HCT116 (cell line): Measurements from ENCODE around the gene DENND1A.

Experiments used
- CBX3 ChIP-seq: IDR thresholded peaks from 2 replicates; pipeline ENCODE4 v1.6.1; 2012; ENCODE audit warnings: low read depth
- CEBPB ChIP-seq: IDR thresholded peaks from 2 replicates; pipeline ENCODE4 v1.6.1; 2012; ENCODE audit warnings: low read depth
- CTCF ChIP-seq, 3 experiments: fragments of 200-600 bp in 1 of 3; sonication (generic) in 1 of 3; IDR thresholded peaks in 2 of 3; conservative IDR thresholded peaks in 1 of 3; 2 replicates each; pipeline ENCODE4 v1.5.1; 2012 to 2017; ENCODE audit warnings: low read depth in 2 of 3, low read length in 2 of 3, antibody characterized with exemption in 1 of 3, borderline replicate concordance in 1 of 3, control low read depth in 1 of 3, mild to moderate bottlenecking in 1 of 3, mixed read lengths in 1 of 3, mixed run types in 1 of 3, moderate library complexity in 1 of 3; ENCODE audit not compliant: insufficient read depth in 1 of 3
- EZH2 ChIP-seq: fragments of 200-600 bp; sonication (generic); IDR thresholded peaks from 2 replicates; pipeline ENCODE4 v1.6.1; 2017; ENCODE audit warnings: antibody characterized with exemption, mixed run types
- EZH2phosphoT487 ChIP-seq: fragments of 200-600 bp; IDR thresholded peaks from 2 replicates; pipeline ENCODE4 v1.6.1; 2018; ENCODE audit warnings: antibody characterized with exemption, borderline replicate concordance
- POLR2A ChIP-seq: IDR thresholded peaks from 2 replicates; pipeline ENCODE4 v1.7.0; 2011; ENCODE audit warnings: borderline replicate concordance; ENCODE audit not compliant: insufficient read depth, insufficient read length; ENCODE audit errors: extremely low read depth
- POLR2AphosphoS5 ChIP-seq: IDR thresholded peaks from 2 replicates; pipeline ENCODE4 v1.6.1; 2011; ENCODE audit warnings: mild to moderate bottlenecking, low read depth, low read length, moderate library complexity
- SIN3A ChIP-seq: IDR thresholded peaks from 2 replicates; pipeline ENCODE4 v1.6.1; 2012; ENCODE audit warnings: low read depth
- YY1 ChIP-seq: IDR thresholded peaks from 2 replicates; pipeline ENCODE4 v1.6.1; 2011; ENCODE audit warnings: low read length, low read depth, moderate library complexity, mild to moderate bottlenecking; ENCODE audit not compliant: insufficient replicate concordance; ENCODE audit errors: extremely low read depth
- ZBTB33 ChIP-seq: IDR thresholded peaks from 2 replicates; pipeline ENCODE4 v1.6.1; 2011; ENCODE audit warnings: mild to moderate bottlenecking, low read length, moderate library complexity; ENCODE audit not compliant: insufficient replicate concordance; ENCODE audit errors: extremely low read depth
- TF ChIP-seq, protein P1 (sequence below): IDR thresholded peaks from 2 replicates; pipeline ENCODE4 v1.6.1; 2012; ENCODE audit warnings: low read depth
- TF ChIP-seq, protein P2 (sequence below): IDR thresholded peaks from 2 replicates; pipeline ENCODE4 v1.6.1; 2012
- TF ChIP-seq, protein P3 (sequence below): IDR thresholded peaks from 2 replicates; pipeline ENCODE4 v1.6.1; 2012

DNA sequence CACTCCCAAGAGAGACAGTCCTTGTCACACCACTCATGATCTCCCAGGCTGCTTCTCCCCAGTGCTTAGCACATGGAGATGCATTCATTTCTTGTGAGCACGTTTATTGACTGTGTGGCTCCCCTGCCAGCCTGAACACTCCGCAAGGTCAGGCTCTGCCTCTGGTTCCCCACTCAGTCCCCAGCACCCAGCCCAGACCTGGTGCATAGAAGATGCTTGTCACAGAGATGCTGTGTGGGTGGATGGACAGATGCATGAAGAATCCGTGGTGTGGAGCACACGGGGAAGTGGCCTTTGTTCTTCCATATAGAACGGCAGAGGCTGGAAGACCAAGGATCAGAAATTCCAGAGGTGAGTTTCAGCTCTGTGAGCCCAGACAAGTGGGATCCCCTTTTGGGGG lies 587.7 kb downstream of the DENND1A start:
- TF ChIP-seq ZBTB33 (no peak), POLR2A (no peak), CTCF (IDR thresholded peaks at IDR 0.05 in 2 of 3, conservative IDR thresholded peaks at IDR 0.05 in 1 of 3; ENCODE audit: borderline replicate concordance in 1 of 3, insufficient read depth in 1 of 3, low read depth in 2 of 3, low read length in 2 of 3) (no peak), EZH2phosphoT487 (no peak), CEBPB (no peak), EZH2 (no peak), POLR2AphosphoS5 (no peak), SIN3A (no peak), YY1 (no peak), CBX3 (no peak)
- TF ChIP-seq, protein P1, sequence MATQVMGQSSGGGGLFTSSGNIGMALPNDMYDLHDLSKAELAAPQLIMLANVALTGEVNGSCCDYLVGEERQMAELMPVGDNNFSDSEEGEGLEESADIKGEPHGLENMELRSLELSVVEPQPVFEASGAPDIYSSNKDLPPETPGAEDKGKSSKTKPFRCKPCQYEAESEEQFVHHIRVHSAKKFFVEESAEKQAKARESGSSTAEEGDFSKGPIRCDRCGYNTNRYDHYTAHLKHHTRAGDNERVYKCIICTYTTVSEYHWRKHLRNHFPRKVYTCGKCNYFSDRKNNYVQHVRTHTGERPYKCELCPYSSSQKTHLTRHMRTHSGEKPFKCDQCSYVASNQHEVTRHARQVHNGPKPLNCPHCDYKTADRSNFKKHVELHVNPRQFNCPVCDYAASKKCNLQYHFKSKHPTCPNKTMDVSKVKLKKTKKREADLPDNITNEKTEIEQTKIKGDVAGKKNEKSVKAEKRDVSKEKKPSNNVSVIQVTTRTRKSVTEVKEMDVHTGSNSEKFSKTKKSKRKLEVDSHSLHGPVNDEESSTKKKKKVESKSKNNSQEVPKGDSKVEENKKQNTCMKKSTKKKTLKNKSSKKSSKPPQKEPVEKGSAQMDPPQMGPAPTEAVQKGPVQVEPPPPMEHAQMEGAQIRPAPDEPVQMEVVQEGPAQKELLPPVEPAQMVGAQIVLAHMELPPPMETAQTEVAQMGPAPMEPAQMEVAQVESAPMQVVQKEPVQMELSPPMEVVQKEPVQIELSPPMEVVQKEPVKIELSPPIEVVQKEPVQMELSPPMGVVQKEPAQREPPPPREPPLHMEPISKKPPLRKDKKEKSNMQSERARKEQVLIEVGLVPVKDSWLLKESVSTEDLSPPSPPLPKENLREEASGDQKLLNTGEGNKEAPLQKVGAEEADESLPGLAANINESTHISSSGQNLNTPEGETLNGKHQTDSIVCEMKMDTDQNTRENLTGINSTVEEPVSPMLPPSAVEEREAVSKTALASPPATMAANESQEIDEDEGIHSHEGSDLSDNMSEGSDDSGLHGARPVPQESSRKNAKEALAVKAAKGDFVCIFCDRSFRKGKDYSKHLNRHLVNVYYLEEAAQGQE = no peak
- TF ChIP-seq, protein P2, sequence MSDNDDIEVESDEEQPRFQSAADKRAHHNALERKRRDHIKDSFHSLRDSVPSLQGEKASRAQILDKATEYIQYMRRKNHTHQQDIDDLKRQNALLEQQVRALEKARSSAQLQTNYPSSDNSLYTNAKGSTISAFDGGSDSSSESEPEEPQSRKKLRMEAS = no peak
- TF ChIP-seq, protein P3, sequence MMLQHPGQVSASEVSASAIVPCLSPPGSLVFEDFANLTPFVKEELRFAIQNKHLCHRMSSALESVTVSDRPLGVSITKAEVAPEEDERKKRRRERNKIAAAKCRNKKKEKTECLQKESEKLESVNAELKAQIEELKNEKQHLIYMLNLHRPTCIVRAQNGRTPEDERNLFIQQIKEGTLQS = no peak
